ENCODE measurements around the gene ALOXE3.

DNA sequence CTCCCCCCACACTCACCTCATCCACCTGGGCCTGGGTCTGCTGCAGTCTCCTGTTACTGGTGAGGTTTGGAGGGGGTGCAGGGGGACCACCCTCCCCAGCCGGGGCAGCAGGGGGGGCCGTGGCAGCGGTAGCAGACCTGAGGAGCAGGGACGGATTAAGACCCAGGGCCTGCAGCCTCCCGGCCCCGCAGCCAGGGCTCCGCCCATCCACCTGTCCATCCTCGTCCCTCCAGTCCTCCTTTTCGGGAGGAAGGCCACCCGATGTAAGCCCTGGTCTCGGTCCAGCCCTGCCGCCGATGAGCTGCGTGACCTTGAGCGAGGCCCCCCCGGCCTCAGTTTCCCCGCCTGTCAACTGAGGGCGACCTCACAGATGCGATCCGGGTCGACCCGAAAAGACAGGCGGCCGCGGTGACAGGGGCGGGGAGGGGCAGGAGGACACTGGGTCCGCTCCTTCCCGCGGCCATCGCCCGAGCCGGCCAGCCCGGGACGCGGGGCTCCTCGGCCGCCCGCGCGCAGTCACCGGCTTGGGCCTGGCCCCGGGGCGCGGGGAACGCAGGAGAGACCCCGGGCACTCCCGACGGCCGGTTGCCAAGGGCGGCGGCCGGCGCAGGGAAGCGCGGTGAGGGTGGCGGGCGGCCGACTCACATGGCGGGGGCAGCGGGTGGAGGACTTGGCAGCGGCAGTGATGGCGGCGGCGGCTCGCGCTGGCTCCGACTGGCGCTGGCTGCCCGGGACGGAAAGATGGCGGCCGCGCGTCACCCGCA, 44.1 kb upstream of the ALOXE3 start, which contains the start of gene VAMP2:
- TF ChIP-seq BHLHE40 (IDR thresholded peaks at IDR 0.05; ENCODE audit: borderline replicate concordance) (no peak), NFRKB (IDR thresholded peaks at IDR 0.05) (no peak), FOXK2 (IDR thresholded peaks at IDR 0.05) (no peak), HDGF (IDR thresholded peaks at IDR 0.05; ENCODE audit: borderline replicate concordance) (no peak)
